GM12892 (cell line): ENCODE data around the gene TEK.

Experiments
- POLR2A ChIP-seq: IDR thresholded peaks from 2 replicates; pipeline ENCODE4 v1.6.1; 2011; ENCODE audit warnings: low read depth, low read length, control low read depth
- POLR2AphosphoS5 ChIP-seq: IDR thresholded peaks from 2 replicates; pipeline ENCODE4 v1.6.1; 2011; ENCODE audit warnings: low read depth, low read length, control low read depth
- TAF1 ChIP-seq: IDR thresholded peaks from 2 replicates; pipeline ENCODE4 v1.6.1; 2011; ENCODE audit warnings: low read depth, mild to moderate bottlenecking, control low read depth, low read length, borderline replicate concordance

DNA sequence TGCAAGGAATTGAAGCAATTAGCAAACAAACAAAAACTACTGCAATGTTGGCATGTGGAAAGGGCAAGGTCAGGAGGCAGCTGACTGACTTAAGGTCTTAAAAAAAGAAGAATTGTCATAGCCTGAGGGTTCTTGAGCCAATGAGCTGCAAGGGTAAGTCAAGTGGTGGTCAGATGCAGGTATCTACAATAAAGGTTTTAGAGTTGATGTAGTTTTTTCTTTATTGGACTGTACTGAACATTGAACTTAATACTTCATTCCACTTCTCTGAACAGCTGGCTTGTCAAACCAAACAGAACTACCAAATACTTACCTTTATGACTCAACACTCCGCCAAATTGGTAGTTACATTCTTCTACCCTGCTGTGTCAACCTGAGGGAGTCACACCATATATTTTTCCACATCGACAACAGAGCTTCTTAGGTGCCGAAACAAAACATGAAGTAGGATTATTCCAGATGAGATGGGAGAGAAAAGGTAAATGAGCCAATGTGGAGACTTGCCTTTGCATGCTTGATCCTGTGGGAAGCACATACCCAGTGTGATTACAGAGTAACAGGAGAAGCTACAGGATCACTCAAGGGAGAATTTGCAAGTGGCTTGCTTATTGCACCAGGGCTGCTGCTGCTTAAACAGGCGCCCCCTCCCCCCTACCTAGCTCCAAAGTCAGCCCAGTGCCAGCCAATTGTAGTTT is 152.6 kb downstream of the TEK start:
- no peak for TF ChIP-seq POLR2A
- TF ChIP-seq POLR2AphosphoS5, result no peak
- TF ChIP-seq TAF1, result no peak
